Measurements from ENCODE around the gene PID1.

DNA sequence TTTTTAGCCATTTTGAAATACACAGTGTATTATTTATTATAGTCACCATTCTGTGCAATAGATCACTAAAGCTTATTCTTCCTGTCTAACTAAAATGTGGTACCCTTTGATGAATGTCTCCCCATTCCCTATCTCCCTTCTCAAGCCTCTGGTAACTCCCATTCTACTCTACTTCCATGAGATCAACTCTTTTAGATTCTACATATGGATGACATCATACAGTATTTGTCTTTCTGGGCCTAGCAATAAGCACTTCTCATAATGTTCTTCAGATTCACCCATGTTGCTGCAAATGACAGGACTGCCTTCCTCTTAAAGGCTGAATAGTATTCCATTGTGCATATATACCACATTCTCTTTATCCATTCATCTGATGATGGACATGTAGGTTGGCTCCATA, 210.9 kb downstream of the PID1 start:
- TF ChIP-seq, protein P1, sequence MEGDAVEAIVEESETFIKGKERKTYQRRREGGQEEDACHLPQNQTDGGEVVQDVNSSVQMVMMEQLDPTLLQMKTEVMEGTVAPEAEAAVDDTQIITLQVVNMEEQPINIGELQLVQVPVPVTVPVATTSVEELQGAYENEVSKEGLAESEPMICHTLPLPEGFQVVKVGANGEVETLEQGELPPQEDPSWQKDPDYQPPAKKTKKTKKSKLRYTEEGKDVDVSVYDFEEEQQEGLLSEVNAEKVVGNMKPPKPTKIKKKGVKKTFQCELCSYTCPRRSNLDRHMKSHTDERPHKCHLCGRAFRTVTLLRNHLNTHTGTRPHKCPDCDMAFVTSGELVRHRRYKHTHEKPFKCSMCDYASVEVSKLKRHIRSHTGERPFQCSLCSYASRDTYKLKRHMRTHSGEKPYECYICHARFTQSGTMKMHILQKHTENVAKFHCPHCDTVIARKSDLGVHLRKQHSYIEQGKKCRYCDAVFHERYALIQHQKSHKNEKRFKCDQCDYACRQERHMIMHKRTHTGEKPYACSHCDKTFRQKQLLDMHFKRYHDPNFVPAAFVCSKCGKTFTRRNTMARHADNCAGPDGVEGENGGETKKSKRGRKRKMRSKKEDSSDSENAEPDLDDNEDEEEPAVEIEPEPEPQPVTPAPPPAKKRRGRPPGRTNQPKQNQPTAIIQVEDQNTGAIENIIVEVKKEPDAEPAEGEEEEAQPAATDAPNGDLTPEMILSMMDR (IDR thresholded peaks at IDR 0.05) = no peak
- no peak for TF ChIP-seq POLR2A (IDR thresholded peaks at IDR 0.05)

Measured in body of pancreas (tissue), 4 donors.